ENCODE results near the gene DDX20.
A peak's percentile ranks its signal among the peaks of the same experiment; 100 is the strongest.

The DDX20 gene

GRCh38 chr1:111755331-111756123 is at the start of gene DDX20:
TSS of gene DDX20 (plus strand) at chr1:111755901. CDS start at chr1:111755925, 24 bp downstream.
- peak; percentile 94 for DNase-seq

DNA sequence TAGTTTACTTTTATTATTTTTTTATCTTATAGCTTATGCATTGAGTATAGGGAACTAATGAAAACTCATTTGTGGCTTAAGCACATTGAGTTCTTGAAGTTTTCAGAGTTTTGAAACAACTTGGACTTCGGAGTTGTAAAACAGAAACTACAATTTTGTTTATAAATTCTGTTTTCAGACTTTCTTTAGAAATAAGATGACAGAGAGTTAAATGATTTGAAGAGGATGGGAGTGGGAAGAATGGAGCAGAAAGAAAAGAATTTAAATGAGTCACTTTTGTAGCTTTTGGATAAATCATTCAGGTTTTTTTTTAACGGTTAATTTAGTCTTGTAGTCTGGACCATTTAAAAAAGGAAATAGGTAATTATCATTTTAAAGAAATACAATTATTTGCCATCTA is 48.8 kb upstream of the DDX20 start:
- DNase-seq, result no peak

DNA sequence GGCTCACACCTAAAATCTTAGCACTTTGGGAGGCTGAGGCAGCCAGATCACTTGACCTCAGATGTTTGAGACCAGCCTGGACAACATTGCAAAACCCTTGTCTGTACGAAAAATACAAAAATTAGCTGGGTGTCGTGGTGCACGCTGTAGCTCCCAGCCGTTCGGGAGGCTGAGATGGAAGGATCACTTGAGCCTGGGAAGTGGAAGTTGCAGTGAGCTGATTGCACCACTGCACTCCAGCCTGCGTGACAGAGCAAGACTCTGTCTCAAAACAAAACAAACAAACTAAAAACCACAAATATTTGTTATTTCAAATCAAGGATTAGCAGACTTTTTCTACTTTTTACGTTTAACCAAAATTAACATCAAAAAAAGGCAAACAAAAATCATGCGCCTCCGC is 47.8 kb upstream of the DDX20 start:
- DNase-seq, result no peak

DNA sequence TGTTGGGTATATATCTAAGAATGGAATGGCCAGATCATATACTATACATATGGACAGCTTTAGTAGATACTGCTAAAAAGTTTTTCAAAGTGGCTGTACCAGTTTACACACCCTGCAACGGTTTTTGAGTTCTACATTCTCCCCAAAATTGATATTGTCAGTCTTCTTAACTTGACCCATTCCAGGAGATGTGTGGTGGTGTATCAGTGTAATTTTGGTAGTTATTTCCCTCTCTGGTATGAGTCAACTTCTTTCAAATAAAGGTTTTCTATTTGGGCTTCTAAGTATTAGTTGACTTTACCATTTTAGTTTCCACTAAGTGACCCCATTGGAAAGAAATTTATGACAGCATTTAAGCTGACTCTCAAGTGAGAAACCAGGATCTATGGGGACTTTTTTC is 45.7 kb upstream of the DDX20 start:
- DNase-seq, result no peak

DNA sequence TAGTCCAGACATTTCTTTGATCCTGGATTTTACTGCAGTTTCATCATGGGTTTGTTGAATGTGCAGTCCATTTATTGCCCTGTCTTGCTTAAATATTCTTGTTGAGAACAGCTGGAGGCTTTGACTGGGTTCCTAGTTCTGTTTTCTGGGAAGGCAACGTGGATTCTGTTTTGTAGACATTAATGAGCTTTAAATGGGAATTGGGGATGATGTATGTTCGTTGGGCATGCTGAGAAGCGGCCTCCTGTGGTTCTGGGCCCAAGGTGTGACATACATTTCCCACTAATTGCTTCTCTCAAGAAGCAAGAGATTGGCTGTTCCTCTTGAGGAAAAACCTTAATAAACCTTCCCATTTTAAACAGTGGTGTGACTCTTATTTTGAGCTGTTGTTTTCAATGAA is 39.4 kb upstream of the DDX20 start:
- DNase-seq, result no peak

DNA sequence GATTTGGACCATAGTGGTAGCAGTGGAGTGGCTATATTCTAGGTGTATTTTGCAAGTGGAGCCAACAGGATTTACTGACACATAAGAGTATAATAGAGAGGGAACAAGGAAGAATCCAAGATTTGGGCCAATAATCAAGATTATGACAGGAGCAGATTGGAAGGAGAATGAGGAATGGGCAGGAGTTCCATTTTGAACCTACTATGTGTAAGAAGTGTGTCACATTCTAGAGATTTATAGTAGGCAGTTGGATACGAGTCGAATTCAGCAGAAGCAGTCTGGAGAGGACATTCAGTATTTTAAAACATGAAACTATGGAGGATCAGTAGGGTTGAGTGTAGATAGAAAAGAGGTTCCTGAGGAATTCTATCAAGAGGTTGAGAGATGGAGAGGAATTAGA is 38.3 kb upstream of the DDX20 start:
- no peak for DNase-seq

GRCh38 chr1:111719135-111719534 is 36.6 kb upstream of the DDX20 start:
- DNase-seq, result no peak

- peak; percentile 53 for DNase-seq
Observed at GRCh38 chr1:111719674-111720132, 36.0 kb upstream of the DDX20 start.

DNA sequence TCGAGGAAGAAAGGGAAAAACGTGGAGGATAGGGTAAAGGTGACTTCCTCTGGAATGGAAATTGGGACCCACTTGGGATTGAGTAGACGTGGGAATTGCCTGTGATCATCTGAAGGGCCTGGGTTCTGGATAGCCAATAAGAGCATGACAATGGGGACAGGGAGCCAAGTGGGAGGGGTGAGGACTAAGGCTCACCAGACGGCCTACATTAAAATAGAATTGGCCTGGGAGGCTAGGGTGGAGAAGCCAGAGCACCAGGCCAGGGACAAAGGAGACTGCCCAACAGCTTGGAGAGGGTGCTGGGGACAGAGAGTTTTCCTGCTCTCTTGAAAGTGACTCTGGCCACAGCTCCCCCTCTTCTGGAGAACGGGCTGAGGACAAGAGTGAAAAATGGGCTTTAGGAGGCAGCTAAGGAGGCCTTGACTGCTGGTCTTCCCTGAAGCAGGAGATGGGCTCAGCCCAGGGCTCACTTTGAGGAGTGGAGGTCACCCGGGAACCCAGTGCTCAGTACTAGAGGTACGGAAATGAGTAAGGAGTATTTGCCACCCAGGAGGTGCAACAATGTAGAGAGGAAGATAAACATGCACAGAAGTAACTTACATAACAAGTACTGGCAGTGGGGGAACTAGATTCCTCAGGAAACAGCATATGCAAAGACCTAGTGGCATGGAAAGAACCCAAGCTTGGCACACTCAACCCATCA is 35.3 kb upstream of the DDX20 start:
- peak; percentile 43 for DNase-seq

DNA sequence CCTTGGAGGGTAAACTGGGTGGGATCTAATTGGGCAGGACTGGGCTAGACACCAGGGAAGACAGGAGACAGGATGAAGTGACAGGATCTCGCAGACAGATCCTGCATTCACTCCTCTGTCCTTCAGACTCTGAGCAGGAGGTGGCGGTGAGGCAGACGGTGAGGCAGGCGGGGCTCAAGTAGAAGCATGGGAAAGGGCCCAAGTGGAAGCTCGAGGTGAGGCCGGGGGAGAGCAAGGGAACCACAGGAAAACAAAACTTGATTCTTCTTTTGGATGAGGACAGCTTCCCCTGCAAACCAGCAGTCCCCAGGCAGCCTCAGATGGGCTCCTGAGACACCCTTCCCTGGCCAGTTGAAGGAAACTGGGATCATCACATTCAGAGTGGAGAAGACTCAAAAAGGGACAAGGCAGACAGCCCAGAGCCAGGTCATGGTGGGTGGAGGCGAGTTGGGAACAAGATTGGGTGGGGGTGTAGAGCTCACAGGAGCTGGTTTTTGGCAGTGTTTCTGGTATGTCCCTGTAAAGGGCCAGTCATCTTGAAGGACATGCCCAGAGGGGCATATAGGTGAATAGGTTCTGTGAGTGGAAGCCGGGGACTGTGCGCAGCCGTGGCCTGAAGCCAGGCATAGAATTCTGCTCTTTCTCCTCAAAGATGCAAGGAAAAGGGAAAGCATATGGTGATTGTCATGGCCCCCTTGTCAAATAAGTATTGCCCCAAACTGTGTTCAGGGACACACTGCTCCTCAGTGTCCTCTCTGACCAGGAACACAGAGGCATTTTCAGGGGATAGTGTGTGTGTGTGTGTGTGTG is 34.5 kb upstream of the DDX20 start:
- no peak for DNase-seq

GRCh38 chr1:111723091-111723806 is 32.5 kb upstream of the DDX20 start:
- no peak for DNase-seq

- DNase-seq, result no peak
Observed at GRCh38 chr1:111723871-111724270, 31.8 kb upstream of the DDX20 start.

- no peak for DNase-seq
Observed at GRCh38 chr1:111725192-111725591, 30.5 kb upstream of the DDX20 start.

DNA sequence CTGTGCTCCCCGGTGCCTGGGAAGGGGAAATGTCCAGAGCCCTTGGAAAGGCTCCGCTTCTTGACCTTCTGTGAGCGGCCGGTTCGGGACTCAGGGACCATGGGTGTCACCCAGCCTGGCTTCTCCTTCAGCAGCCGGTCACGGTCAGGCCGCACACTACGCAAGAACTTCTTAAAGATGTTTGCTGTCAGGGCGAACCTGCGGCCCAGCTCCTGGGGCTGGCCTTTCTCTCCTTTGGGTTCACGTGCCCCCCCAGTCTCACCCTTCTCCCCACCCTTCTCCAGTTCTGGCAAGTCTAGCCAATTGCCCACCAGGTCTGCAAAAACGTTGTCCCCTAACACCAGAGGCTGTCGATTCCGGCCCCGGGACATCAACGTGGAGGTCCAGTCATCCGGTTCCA is 28.6 kb upstream of the DDX20 start:
- no peak for DNase-seq

DNA sequence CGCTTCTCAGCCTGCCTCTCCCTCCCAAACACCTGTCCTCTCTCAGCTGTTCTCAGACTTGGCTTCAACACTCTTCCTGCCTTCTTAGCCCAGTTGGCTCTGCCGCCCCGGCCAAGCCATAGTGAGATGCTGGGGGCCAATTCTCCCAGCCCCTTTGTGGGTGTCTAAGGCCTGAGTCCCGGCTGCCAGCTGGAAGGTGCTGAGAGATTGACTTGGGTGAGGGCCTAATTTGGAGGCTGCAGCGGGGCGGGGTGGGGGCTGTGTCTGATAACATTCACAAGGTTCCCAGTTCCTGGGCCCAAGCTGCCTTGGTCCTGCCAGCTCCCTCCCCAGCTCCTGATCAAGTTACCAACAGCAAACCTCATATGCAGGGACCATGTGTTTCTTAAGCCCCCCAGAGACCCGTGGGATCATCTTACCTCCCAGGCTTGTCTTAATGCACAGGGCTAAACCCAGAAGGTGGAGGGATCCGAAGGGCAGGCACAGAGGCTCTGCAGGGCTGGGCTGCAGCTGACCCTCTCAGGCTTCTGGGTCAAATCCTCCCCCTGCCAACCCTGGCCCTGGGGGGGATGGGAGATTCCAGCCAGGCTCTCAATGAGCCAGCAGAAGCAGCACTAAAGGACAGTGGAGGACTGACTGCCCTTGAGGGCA is 26.3 kb upstream of the DDX20 start:
- DNase-seq, result peak; percentile 70

- DNase-seq, result no peak
Observed at GRCh38 chr1:111729946-111730681, 25.6 kb upstream of the DDX20 start.

- no peak for DNase-seq
Observed at GRCh38 chr1:111730706-111731105, 25.0 kb upstream of the DDX20 start.

DNA sequence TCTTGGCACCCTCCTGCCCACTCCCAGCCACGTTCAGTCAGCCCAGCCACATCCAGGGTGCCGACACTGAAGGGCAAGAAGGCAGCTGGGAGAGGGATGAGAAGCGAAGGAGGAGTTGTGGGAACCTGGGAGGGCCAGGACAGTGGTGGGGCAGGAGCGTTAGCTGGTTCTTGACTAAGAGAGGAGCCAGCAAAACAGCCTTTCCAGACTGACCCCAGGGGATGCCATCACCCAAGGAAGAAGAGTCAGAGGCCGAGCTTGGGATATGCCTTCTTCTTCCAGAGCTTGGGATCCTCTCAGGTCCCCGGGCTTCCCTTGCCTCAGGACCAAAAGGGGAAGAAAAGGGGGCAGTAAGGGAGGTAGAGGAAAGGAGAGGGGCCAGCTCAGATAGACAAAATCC is 23.7 kb upstream of the DDX20 start:
- DNase-seq, result no peak

DNA sequence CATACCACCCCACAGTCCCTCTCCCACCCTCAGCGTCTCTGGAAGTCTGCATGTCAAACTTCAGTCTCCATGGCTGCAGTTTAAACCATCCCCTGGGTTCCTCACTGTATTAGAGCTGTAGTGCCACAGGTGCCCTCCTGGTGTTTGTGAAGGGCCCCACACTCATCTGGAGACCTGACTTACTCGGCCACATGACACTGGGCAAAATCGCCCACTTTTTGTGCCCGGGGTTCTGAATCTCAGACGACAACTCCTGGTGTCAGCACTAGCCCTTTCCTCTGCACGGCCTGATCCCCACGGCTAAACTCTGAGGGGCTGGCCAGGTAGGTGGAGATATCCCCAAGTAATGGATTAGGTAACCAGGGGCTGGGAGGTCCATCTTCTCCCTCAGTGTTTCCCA is 23.0 kb upstream of the DDX20 start:
- no peak for DNase-seq

DNA sequence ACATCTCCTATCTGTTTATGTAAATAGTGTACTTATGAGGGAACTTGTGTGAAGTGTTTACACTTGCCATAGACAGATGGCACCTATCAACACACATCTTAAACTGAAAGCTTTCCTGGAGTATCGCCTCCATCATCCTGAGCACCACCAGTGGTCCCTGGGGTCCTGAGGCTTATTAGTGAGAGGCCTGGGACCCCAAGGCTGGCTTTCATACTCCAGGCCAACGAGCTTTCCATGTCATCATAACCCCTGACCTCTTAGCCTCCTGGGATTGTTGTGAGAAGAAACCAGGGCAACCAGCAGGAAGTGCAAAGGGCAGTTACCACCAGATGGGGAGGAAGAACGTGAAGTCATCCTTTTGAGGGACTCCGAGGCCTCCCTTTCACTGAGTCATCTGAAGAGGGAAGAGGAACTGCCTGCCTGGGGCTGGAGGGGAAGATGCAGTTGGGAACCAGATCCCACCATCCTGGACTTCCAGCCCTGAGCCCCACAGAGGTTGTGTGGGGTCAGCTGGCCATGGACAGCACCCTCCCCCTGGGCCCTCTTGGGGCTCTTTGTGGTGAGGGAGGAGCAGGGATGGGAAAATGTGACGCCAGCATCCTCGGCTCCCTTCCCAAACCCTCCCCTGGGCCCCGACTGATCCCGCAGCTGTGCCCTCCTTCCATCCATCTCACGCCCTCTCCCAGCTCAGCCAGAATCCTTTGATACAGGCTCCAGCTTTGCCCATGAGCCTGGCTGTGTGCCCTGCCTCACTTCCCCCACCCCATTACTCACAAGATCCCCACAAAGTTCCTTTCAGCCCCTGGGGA is 22.3 kb upstream of the DDX20 start:
- DNase-seq, result peak; percentile 75

DNA sequence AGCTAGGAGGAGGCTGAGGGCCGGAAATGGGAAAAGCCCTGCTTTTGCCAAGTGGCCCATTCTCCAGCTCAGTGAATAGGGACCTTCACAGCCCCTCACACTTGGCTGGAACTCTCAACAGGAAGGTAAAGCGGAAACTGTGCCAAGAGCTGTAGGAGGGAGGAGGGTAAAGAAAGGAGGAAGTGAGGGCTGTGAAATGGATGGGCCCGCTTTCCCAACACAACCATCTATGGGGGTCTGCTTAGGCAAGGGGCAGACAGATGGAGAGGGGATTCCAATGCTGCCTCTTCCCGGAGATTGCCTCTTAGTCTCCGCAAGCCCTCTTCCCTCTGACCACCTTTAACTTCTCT is 21.7 kb upstream of the DDX20 start:
- DNase-seq, result no peak

All from right forelimb (tissue), 1 donor.